H9 (cell line): ENCODE measurements around the gene SAMD8. TPM values are rescaled to one million over a fixed set of nuclear protein-coding genes. Genes with fewer than 3 reads are reported as not detected.

ENCODE experiments used
- DNase-seq: peaks from one replicate; pipeline ENCODE4 v3.0.0-alpha.2; 2017
- H2AFZ ChIP-seq: one replicate; pipeline ENCODE4 v1.6.1; 2013; ENCODE audit warnings: mild to moderate bottlenecking, low read length, control low read depth, moderate library complexity
- H2AK5ac ChIP-seq: 2 replicates; pipeline ENCODE4 v1.6.1; 2013; ENCODE audit warnings: low read length, control low read depth, mixed read lengths; ENCODE audit not compliant: insufficient read length
- H2BK120ac ChIP-seq: one replicate; pipeline ENCODE4 v1.6.1; 2013; ENCODE audit warnings: low read depth, mild to moderate bottlenecking, low read length, control low read depth, inconsistent platforms; ENCODE audit not compliant: poor library complexity, severe bottlenecking
- H2BK12ac ChIP-seq: 2 replicates; pipeline ENCODE4 v1.6.1; 2013; ENCODE audit warnings: low read length, control low read depth, mixed read lengths, low read depth; ENCODE audit not compliant: insufficient read length
- H2BK15ac ChIP-seq: 2 replicates; pipeline ENCODE4 v1.6.1; 2013; ENCODE audit warnings: low read depth, low read length, control low read depth
- H2BK20ac ChIP-seq: one replicate; pipeline ENCODE4 v1.6.1; 2013; ENCODE audit warnings: low read depth, mild to moderate bottlenecking, low read length, control low read depth, inconsistent platforms; ENCODE audit not compliant: poor library complexity, severe bottlenecking
- H2BK5ac ChIP-seq: 2 replicates; pipeline ENCODE4 v1.6.1; 2013; ENCODE audit warnings: low read length, control low read depth, mixed read lengths; ENCODE audit not compliant: insufficient read length
- H3K14ac ChIP-seq: 2 replicates; pipeline ENCODE4 v1.6.1; 2013; ENCODE audit warnings: low read length, control low read depth; ENCODE audit not compliant: insufficient read depth
- H3K18ac ChIP-seq: 2 replicates; pipeline ENCODE4 v1.6.1; 2013; ENCODE audit warnings: low read depth, mild to moderate bottlenecking, mixed read lengths, low read length, control low read depth; ENCODE audit not compliant: insufficient read length
- H3K23ac ChIP-seq: 2 replicates; pipeline ENCODE4 v1.6.1; 2013; ENCODE audit warnings: low read length, control low read depth, mixed read lengths, low read depth; ENCODE audit not compliant: insufficient read length
- H3K23me2 ChIP-seq: 2 replicates; pipeline ENCODE4 v1.6.1; 2013; ENCODE audit warnings: low read depth, mild to moderate bottlenecking, mixed read lengths, low read length, control low read depth; ENCODE audit not compliant: insufficient read length, poor library complexity, severe bottlenecking
- H3K27ac ChIP-seq: 2 replicates; pipeline ENCODE4 v1.5.1; 2013; ENCODE audit warnings: low read length, control low read depth, mixed read lengths, low read depth; ENCODE audit not compliant: insufficient read length
- H3K27me3 ChIP-seq: 2 replicates; pipeline ENCODE4 v1.6.1; 2013; ENCODE audit warnings: low read length, control low read depth, inconsistent platforms; ENCODE audit not compliant: insufficient read depth
- H3K4ac ChIP-seq: 2 replicates; pipeline ENCODE4 v1.6.1; 2013; ENCODE audit warnings: low read depth, mild to moderate bottlenecking, control low read depth, inconsistent platforms, low read length, moderate library complexity
- H3K4me1 ChIP-seq: 2 replicates; pipeline ENCODE4 v1.6.1; 2013; ENCODE audit warnings: low read length, control low read depth, inconsistent platforms; ENCODE audit not compliant: insufficient read depth
- H3K4me2 ChIP-seq: 2 replicates; pipeline ENCODE4 v1.6.1; 2013; ENCODE audit warnings: low read length, control low read depth, mixed read lengths; ENCODE audit not compliant: insufficient read length, insufficient read depth
- H3K56ac ChIP-seq: 2 replicates; pipeline ENCODE4 v1.6.1; 2013; ENCODE audit warnings: low read depth, mild to moderate bottlenecking, mixed read lengths, low read length, control low read depth; ENCODE audit not compliant: insufficient read length
- H3K79me1 ChIP-seq: 2 replicates; pipeline ENCODE4 v1.6.1; 2013; ENCODE audit warnings: low read depth, mild to moderate bottlenecking, moderate library complexity, low read length, control low read depth, inconsistent platforms; ENCODE audit not compliant: insufficient read depth, poor library complexity, severe bottlenecking
- H3K79me2 ChIP-seq: 2 replicates; pipeline ENCODE4 v1.6.1; 2013; ENCODE audit warnings: low read length, control low read depth, inconsistent platforms; ENCODE audit not compliant: insufficient read depth
- H3K9ac ChIP-seq: 2 replicates; pipeline ENCODE4 v1.6.1; 2013; ENCODE audit warnings: low read length, control low read depth, mixed read lengths; ENCODE audit not compliant: insufficient read length; ENCODE audit errors: extremely low read depth
- H3K9me3 ChIP-seq: one replicate; pipeline ENCODE4 v1.6.1; 2013; ENCODE audit warnings: low read depth, low read length, inconsistent platforms; ENCODE audit not compliant: control insufficient read depth
- H3T11ph ChIP-seq: one replicate; pipeline ENCODE4 v1.6.1; 2013; ENCODE audit warnings: mild to moderate bottlenecking, low read length, control low read depth, inconsistent platforms
- H4K20me1 ChIP-seq: one replicate; pipeline ENCODE4 v1.6.1; 2013; ENCODE audit not compliant: control insufficient read depth, insufficient read length, insufficient read depth
- H4K5ac ChIP-seq: 2 replicates; pipeline ENCODE4 v1.6.1; 2013; ENCODE audit warnings: low read depth, mild to moderate bottlenecking, mixed read lengths, low read length, control low read depth; ENCODE audit not compliant: insufficient read length
- H4K8ac ChIP-seq: replicated peaks from 2 replicates; pipeline ENCODE4 v1.6.1; 2013; ENCODE audit warnings: low read length, control low read depth, mixed read lengths, low read depth; ENCODE audit not compliant: insufficient read length
- H4K91ac ChIP-seq: 2 replicates; pipeline ENCODE4 v1.6.1; 2013; ENCODE audit warnings: low read depth, mild to moderate bottlenecking, moderate library complexity, mixed read lengths, low read length, control low read depth; ENCODE audit not compliant: insufficient read length
- H3K27ac Mint-ChIP-seq, 3 experiments: 2 replicates in 2 of 3; 3 replicates in 1 of 3; pipeline ENCODE4 v1.8.0; 2020 to 2021; ENCODE audit warnings: mixed read lengths in 3 of 3, mild to moderate bottlenecking in 1 of 3, moderate library complexity in 1 of 3
- H3K27me3 Mint-ChIP-seq: 2 replicates; pipeline ENCODE4 v1.8.0; 2021; ENCODE audit warnings: low read depth, mild to moderate bottlenecking, moderate library complexity, mixed read lengths
- H3K36me3 Mint-ChIP-seq, 3 experiments: 2 replicates in 2 of 3; 3 replicates in 1 of 3; pipeline ENCODE4 v1.8.0; 2020 to 2021; ENCODE audit warnings: low read depth in 3 of 3, mixed read lengths in 3 of 3; ENCODE audit not compliant: insufficient read depth in 1 of 3
- H3K4me1 Mint-ChIP-seq, 2 experiments: 2 replicates each; pipeline ENCODE4 v1.8.0; 2020; ENCODE audit warnings: mixed read lengths in 2 of 2
- H3K4me3 Mint-ChIP-seq, 2 experiments: 2 replicates in 1 of 2; 3 replicates in 1 of 2; pipeline ENCODE4 v1.8.0; 2020 to 2021; ENCODE audit warnings: mild to moderate bottlenecking in 2 of 2, mixed read lengths in 2 of 2, moderate library complexity in 1 of 2
- H3K9me3 Mint-ChIP-seq, 2 experiments: 2 replicates in 1 of 2; 3 replicates in 1 of 2; pipeline ENCODE4 v1.8.0; 2020; ENCODE audit warnings: mild to moderate bottlenecking in 2 of 2, mixed read lengths in 2 of 2, moderate library complexity in 1 of 2
- WGBS: extraction: QIAGEN DNeasy Blood & Tissue Kit; methylation state at CpG from one replicate; pipeline ENCODE4 v1.1.7; 2013; ENCODE audit warnings: missing lambda C conversion rate, low lambda C conversion rate, mixed read lengths; ENCODE audit not compliant: insufficient read length; ENCODE audit errors: extremely low coverage; 5-methylcytosine and 5-hydroxymethylcytosine counted together
- total RNA-seq: library from RNA; stranded (reverse); gene quantifications from 2 replicates; pipeline ENCODE4 v1.2.1, GENCODE V29; 2021
- TF ChIP-seq, protein P1 (sequence below): fragments of 200-600 bp; sonication (generic); conservative IDR thresholded peaks from 3 replicates; pipeline ENCODE4 v1.8.0; 2021; ENCODE audit warnings: antibody characterized with exemption, mild to moderate bottlenecking

SAMD8 gene
- total RNA-seq, 1 experiment from 2014 or later = 18.8 TPM

DNA sequence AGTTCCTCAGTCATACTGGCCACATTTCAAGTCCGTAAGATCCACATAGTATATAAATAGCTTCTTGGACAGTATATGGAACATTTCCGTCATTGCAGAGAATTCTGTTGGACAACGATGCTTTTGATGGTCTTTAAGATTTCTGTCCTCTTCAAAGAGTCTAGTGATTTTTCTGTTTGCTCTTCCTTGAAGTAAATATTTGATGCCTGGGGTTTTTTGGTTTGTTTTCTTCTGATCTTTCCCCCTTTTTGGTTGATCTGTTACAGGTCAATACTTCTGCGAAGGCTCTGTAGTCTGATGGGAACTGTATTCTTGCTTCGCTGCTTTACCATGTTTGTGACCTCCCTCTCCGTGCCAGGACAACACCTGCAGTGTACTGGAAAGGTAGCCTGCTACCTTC lies 56.8 kb downstream of the SAMD8 start:
- Histone ChIP-seq H3K27me3 (no peaks in the 10 kb centered on the region), H3K9ac (no peak overlapping the region), H3K79me1 (no peaks in the 10 kb centered on the region), H2AK5ac (no peak overlapping the region), H3K23me2 (no peaks in the 10 kb centered on the region), H3T11ph (no peak overlapping the region), H4K8ac (no peak overlapping the region), H4K5ac (no peak overlapping the region), H3K79me2 (no peaks in the 10 kb centered on the region), H3K27ac (no peak overlapping the region), H2BK20ac (no peak overlapping the region), H4K91ac (no peak overlapping the region), H3K4ac (no peak overlapping the region), H4K20me1 (no peaks in the 10 kb centered on the region), H2BK12ac (no peak overlapping the region), H3K4me1 (no peaks in the 10 kb centered on the region; the same call in 1 of the 2 replicates), H2BK120ac (no peak overlapping the region), H3K9me3 (no peaks in the 10 kb centered on the region), H2BK5ac (no peak overlapping the region), H3K18ac (no peak overlapping the region), H2BK15ac (no peak overlapping the region), H3K4me2 (no peak overlapping the region), H2AFZ (no peak overlapping the region), H3K23ac (no peak overlapping the region), H3K56ac (no peak overlapping the region), H3K14ac (no peak overlapping the region)
- Mint-ChIP-seq H3K27ac (peak overlapping the region in 1 of 3 experiments; percentile 0; a peak in 1 of 7 replicates), H3K27me3 (no peaks in the 10 kb centered on the region), H3K4me1 (peaks cover 5 to 6% of the 10 kb centered on the region in 2 experiments), H3K4me3 (no peak overlapping the region), H3K9me3 (no peaks in the 10 kb centered on the region), H3K36me3 (peaks cover 4 to 20% (median 18%) of the 10 kb centered on the region in 3 experiments; a peak in 5 of 7 replicates)
- no CpG with 5 or more reads among the region's 6 CpGs for WGBS
- no peak for DNase-seq
- TF ChIP-seq, protein P1, sequence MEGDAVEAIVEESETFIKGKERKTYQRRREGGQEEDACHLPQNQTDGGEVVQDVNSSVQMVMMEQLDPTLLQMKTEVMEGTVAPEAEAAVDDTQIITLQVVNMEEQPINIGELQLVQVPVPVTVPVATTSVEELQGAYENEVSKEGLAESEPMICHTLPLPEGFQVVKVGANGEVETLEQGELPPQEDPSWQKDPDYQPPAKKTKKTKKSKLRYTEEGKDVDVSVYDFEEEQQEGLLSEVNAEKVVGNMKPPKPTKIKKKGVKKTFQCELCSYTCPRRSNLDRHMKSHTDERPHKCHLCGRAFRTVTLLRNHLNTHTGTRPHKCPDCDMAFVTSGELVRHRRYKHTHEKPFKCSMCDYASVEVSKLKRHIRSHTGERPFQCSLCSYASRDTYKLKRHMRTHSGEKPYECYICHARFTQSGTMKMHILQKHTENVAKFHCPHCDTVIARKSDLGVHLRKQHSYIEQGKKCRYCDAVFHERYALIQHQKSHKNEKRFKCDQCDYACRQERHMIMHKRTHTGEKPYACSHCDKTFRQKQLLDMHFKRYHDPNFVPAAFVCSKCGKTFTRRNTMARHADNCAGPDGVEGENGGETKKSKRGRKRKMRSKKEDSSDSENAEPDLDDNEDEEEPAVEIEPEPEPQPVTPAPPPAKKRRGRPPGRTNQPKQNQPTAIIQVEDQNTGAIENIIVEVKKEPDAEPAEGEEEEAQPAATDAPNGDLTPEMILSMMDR = no peak
